Measurements from ENCODE around the gene SLITRK5.
A peak's percentile ranks its signal among the peaks of the same experiment; 100 is the strongest.

Gene SLITRK5

GRCh38 chr13:87671031-87671752 lies at the start of gene SLITRK5:
Gene SLITRK5 (plus strand): TSS chr13:87671371. CDS start chr13:87675389, 4,018 bp downstream.
- DNase-seq (ENCODE audit: low read depth in 2 of 2): peak in 1 of 2 donors; percentile 37

- no peak for DNase-seq (ENCODE audit: low read depth in 2 of 2)
These were observed 48.2 kb upstream of the SLITRK5 start for GRCh38 chr13:87622971-87623370.

GRCh38 chr13:87656306-87656705 lies 14.9 kb upstream of the SLITRK5 start:
- no peak for DNase-seq (ENCODE audit: low read depth in 2 of 2)

- DNase-seq (ENCODE audit: low read depth in 2 of 2): no peak
These were observed 9.7 kb upstream of the SLITRK5 start for GRCh38 chr13:87661471-87661870.

- DNase-seq (ENCODE audit: low read depth in 2 of 2): no peak
These were observed 4.3 kb upstream of the SLITRK5 start for GRCh38 chr13:87666831-87667230.

GRCh38 chr13:87667686-87668085 lies 3.5 kb upstream of the SLITRK5 start:
- DNase-seq (ENCODE audit: low read depth in 2 of 2): no peak

DNA sequence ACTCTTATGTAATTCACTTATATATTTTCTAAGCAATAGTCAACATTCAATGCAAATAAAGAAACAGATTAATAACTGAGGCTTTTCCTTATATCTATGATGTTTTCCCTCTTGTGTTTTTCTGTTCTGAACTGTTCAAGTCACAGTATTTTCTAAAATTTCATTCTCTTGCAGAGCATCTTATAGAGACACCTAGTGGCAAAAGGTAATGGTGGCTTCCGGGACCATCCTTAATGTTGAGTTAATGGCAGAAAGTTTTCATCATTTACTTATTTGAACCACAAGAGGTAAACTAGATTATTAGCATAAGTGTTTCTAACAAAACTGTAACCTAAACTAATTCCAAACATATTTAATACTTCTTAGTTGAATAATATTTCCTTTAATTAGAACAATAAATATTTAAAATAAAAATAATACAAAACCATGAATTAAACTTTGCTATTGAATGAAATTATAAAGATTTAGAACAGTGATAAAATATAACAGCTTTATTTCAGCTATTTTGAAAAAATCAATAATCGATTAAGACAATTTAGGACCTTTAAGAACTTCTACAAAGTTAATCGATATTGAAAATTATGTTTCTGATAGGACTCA lies 1.7 kb upstream of the SLITRK5 start:
- no peak for DNase-seq (ENCODE audit: low read depth in 2 of 2)

GRCh38 chr13:87671753-87672605 lies 808 bp downstream of the SLITRK5 start:
- DNase-seq (ENCODE audit: low read depth in 2 of 2): no peak

DNA sequence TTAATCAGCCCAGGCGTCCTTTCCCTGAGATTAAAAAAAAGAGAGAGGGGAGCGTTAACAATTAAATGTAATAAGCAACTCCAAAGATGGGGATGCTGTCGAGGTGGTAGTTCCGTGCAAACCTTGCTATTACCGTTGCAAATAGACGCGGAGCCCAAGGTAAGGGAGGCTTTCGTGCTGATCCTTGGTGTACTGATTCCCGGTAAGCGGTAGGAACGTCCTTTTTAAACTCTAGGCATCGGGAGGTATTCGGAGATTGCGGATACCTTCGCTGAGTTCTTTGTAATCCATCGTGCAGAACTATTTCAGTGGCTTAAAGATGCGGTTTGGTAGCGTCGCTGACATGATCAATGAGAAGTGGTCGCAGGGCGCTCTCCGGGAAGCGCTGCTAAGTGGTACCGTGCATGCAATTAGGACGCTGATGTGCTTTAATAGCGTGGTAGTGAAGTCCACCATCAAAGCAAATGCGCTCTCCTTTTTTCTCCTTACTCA lies 3.1 kb downstream of the SLITRK5 start:
- no peak for DNase-seq (ENCODE audit: low read depth in 2 of 2)

DNA sequence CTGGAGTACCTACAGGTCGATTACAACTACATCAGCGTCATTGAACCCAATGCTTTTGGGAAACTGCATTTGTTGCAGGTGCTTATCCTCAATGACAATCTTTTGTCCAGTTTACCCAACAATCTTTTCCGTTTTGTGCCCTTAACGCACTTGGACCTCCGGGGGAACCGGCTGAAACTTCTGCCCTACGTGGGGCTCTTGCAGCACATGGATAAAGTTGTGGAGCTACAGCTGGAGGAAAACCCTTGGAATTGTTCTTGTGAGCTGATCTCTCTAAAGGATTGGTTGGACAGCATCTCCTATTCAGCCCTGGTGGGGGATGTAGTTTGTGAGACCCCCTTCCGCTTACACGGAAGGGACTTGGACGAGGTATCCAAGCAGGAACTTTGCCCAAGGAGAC lies 4.7 kb downstream of the SLITRK5 start:
- no peak for DNase-seq (ENCODE audit: low read depth in 2 of 2)

- DNase-seq (ENCODE audit: low read depth in 2 of 2): no peak
These were observed 5.3 kb downstream of the SLITRK5 start for GRCh38 chr13:87676254-87677042.

GRCh38 chr13:87677043-87677495 lies 5.9 kb downstream of the SLITRK5 start:
- DNase-seq (ENCODE audit: low read depth in 2 of 2): no peak

GRCh38 chr13:87677496-87678371 lies 6.6 kb downstream of the SLITRK5 start:
- no peak for DNase-seq (ENCODE audit: low read depth in 2 of 2)

DNA sequence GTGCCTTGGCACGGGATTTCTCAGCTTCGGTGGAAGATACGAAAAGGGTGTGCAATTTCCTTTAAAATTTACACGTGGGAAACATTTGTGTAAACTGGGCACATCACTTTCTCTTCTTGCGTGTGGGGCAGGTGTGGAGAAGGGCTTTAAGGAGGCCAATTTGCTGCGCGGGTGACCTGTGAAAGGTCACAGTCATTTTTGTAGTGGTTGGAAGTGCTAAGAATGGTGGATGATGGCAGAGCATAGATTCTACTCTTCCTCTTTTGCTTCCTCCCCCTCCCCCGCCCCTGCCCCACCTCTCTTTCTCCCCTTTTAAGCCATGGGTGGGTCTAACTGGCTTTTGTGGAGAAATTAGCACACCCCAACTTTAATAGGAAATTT lies 7.2 kb downstream of the SLITRK5 start:
- DNase-seq (ENCODE audit: low read depth in 2 of 2): no peak

GRCh38 chr13:87680298-87680697 lies 9.1 kb downstream of the SLITRK5 start:
- no peak for DNase-seq (ENCODE audit: low read depth in 2 of 2)

- DNase-seq (ENCODE audit: low read depth in 2 of 2): no peak
These were observed 13.9 kb downstream of the SLITRK5 start for GRCh38 chr13:87684850-87685742.

GRCh38 chr13:87696458-87696857 lies 25.3 kb downstream of the SLITRK5 start:
- DNase-seq (ENCODE audit: low read depth in 2 of 2): no peak

DNA sequence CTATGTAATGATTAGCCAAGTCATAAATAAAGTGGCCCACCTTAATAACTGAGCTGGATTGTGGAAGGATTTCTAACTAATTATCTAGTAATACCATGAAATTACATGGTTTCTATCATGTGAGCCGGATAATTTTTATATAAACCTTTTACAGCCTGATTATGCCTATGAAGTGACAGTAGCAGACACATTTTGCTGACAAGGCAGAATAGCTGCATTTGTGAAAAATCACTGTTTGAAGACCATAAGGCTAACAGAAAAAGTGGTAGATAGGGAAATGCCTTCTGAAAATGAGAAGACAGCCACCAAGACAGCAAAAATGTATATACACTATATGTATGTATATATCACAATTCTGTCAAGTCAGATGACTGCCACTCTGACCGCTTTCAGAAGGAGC lies 27.1 kb downstream of the SLITRK5 start:
- no peak for DNase-seq (ENCODE audit: low read depth in 2 of 2)

GRCh38 chr13:87709947-87710346 lies 38.8 kb downstream of the SLITRK5 start:
- DNase-seq (ENCODE audit: low read depth in 2 of 2): no peak

DNA sequence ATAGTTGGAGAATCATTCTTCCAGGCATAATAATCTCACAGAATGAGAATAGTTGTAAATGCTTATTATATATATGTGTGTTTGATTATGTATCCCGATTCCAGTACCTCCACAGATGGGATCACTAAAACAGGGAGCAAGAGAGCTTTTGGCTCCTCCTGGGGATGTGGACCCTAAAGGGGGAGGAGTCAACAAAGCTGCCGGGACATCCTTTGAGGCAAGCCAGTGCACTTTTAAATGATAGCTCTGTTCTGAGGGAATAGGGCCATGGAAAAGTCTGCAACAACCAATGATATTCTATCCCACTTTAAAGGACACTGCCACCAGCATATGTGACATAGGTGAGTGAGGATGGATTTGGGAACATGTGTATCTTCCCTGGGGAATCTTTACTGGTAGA lies 40.8 kb downstream of the SLITRK5 start:
- DNase-seq (ENCODE audit: low read depth in 2 of 2): no peak
